ENCODE results near the gene WDR90. TPM values are rescaled to one million over a fixed set of nuclear protein-coding genes. Genes with fewer than 3 reads are reported as not detected.

The WDR90 gene
- total RNA-seq, 2 donors from 2014 or later, result 3.0 to 5.7 TPM

DNA sequence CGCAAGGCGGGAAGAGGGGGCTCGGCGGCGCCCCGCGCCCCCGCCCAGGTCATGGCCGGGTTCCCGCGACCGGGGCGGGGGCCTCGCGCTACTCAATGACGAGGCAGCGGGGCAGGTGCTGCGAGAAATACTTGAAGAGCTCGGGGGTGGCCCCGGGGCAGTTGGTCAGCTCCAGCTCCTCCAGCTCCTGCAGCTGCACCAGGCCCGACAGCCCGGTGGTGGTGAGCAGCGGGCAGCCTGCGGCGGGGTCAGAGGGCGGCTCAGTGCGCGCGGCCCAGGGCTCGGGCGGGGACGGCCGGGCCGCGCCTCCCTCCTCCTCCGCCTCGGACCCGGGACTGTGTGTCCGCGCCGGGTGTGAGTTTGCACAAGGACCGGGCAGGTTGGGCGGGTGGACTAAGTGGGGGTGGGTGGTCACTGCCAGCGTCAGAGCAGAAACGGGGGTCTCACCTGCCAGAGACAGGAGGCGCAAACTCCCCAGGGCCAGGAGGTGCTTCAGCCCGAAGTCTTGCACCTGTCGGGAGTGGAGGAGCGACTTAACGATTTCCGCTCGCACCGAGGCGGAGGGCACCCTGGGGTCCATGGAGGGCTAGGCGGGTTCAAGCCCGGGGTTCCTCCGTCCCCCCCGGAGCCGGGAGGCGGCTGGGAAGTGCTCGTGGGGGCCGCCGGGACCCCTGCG is 45.2 kb downstream of the WDR90 start:
- H3K4me3 ChIP-seq, result peak overlapping the region in 1 of 2 donors; percentile 21
- TF ChIP-seq, protein P1, sequence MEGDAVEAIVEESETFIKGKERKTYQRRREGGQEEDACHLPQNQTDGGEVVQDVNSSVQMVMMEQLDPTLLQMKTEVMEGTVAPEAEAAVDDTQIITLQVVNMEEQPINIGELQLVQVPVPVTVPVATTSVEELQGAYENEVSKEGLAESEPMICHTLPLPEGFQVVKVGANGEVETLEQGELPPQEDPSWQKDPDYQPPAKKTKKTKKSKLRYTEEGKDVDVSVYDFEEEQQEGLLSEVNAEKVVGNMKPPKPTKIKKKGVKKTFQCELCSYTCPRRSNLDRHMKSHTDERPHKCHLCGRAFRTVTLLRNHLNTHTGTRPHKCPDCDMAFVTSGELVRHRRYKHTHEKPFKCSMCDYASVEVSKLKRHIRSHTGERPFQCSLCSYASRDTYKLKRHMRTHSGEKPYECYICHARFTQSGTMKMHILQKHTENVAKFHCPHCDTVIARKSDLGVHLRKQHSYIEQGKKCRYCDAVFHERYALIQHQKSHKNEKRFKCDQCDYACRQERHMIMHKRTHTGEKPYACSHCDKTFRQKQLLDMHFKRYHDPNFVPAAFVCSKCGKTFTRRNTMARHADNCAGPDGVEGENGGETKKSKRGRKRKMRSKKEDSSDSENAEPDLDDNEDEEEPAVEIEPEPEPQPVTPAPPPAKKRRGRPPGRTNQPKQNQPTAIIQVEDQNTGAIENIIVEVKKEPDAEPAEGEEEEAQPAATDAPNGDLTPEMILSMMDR (IDR thresholded peaks at IDR 0.05), result no peak
- H3K27ac ChIP-seq, result no peak overlapping the region
- peaks cover 17 to 25% of the 10 kb centered on the region in 2 donors for H3K27me3 ChIP-seq
- H3K36me3 ChIP-seq, result no peaks in the 10 kb centered on the region
- peaks cover 0 to 35% of the 10 kb centered on the region in 2 donors for H3K4me1 ChIP-seq
- H3K9me3 ChIP-seq, result no peaks in the 10 kb centered on the region
- DNase-seq (ENCODE audit: low spot score), result no peak

DNA sequence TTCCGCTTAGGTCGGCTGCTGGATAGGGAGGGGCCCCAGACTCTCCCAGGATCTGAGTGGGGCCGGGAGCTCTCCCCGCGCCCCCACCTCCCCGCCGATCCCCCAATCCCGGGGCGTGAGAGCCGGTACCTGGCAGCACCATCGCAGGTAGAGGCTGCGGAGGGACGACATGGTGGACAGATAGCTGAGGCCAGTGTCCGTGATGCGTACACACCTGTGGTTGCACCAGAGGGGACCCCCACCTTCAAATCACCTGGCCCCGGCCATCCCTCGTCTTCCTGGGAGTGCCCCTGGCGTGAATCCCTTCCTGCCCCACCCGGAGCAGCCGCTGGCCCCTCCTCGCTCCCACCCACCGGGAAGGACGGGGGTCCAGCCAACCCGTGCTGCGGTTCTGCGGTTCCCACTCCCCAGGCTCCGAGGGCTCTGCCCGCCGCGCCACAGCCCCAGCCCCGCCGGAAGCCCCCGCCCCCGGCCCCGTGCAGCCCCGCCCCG is 45.7 kb downstream of the WDR90 start:
- no peak for DNase-seq (ENCODE audit: low spot score)
- Histone ChIP-seq H3K27ac (no peak overlapping the region), H3K36me3 (no peaks in the 10 kb centered on the region), H3K4me1 (peaks cover 0 to 29% of the 10 kb centered on the region in 2 donors), H3K4me3 (peak overlapping the region in 1 of 2 donors; percentile 21), H3K9me3 (no peaks in the 10 kb centered on the region), H3K27me3 (peaks cover 17 to 25% of the 10 kb centered on the region in 2 donors)
- TF ChIP-seq, protein P1 (IDR thresholded peaks at IDR 0.05), result no peak

- Histone ChIP-seq H3K9me3 (no peaks in the 10 kb centered on the region), H3K27ac (no peak overlapping the region), H3K27me3 (peaks cover 17 to 28% of the 10 kb centered on the region in 2 donors), H3K4me1 (peaks cover 0 to 33% of the 10 kb centered on the region in 2 donors), H3K4me3 (peak overlapping the region in 1 of 2 donors; percentile 21), H3K36me3 (no peaks in the 10 kb centered on the region)
- no peak for DNase-seq (ENCODE audit: low spot score)
- TF ChIP-seq, protein P1 (IDR thresholded peaks at IDR 0.05), result no peak
Observed at GRCh38 chr16:695355-696089, 46.4 kb downstream of the WDR90 start.

DNA sequence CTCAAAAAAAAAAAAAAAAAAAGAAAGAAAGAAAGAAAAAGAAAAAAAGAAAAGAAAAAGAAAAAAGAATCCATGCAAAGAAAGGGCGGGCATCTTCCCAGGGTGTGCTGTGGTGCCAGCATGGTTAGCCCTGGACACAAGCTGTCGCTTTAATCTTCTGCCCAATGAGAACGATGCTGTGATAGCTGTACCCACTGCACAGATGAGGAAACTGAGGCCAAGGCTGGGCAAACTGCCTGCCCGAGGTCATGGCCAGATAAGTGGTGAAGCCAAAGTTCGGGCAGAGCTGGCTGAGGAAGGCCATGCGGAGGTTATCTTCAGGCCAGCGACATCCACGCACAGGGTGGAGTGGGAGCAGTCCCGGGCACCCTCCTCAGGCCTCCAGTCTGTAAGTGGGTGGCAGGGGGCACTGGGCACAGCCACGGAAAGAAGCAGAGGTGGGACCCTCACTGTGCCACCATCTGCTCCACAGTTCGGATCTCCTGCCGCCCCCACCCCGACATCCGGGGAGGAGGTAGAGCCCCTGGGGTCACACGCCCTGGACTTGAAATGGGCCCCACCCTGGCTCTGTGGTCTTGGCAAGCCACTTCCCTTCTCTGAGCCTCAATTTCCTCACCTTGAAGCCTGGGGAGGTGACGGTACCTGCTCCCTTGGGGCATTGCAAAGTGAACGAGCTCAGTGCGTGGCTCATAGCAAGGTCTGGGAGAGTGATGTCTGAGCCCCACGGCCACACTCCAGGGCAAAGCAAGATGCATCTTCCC is 49.9 kb downstream of the WDR90 start:
- Histone ChIP-seq H3K27me3 (peaks cover 17 to 43% of the 10 kb centered on the region in 2 donors), H3K36me3 (no peaks in the 10 kb centered on the region), H3K9me3 (no peaks in the 10 kb centered on the region), H3K27ac (no peak overlapping the region), H3K4me3 (no peak overlapping the region), H3K4me1 (peaks cover 0 to 30% of the 10 kb centered on the region in 2 donors)
- DNase-seq (ENCODE audit: low spot score), result no peak
- TF ChIP-seq, protein P1 (IDR thresholded peaks at IDR 0.05), result no peak

GRCh38 chr16:700684-701584 is 51.8 kb downstream of the WDR90 start:
- H3K4me1 ChIP-seq, result peaks cover 0 to 20% of the 10 kb centered on the region in 2 donors
- TF ChIP-seq, protein P1 (IDR thresholded peaks at IDR 0.05), result no peak
- H3K36me3 ChIP-seq, result no peaks in the 10 kb centered on the region
- H3K4me3 ChIP-seq, result no peak overlapping the region
- H3K27me3 ChIP-seq, result peaks cover 4 to 39% of the 10 kb centered on the region in 2 donors
- no peaks in the 10 kb centered on the region for H3K9me3 ChIP-seq
- H3K27ac ChIP-seq, result no peak overlapping the region
- DNase-seq (ENCODE audit: low spot score), result no peak

All from right atrium auricular region (tissue), 2 donors.